HFF-Myc (cell line): ENCODE measurements around the gene SH3PXD2A.

Source experiments
- DNase-seq: peaks from one replicate; pipeline ENCODE4 v3.0.0-alpha.2; 2011; ENCODE audit warnings: low read depth; ENCODE audit errors: extremely low read depth
- H3K4me3 ChIP-seq: replicated peaks from 2 replicates; pipeline ENCODE4 v1.5.1; 2011; ENCODE audit warnings: low read depth, mild to moderate bottlenecking, control low read depth, low read length
- TF ChIP-seq, protein P1 (sequence below): IDR thresholded peaks from 2 replicates; pipeline ENCODE4 v1.5.1; 2012; ENCODE audit warnings: mild to moderate bottlenecking, low read depth, low read length, control low read depth; ENCODE audit errors: missing control alignments

SH3PXD2A gene

DNA sequence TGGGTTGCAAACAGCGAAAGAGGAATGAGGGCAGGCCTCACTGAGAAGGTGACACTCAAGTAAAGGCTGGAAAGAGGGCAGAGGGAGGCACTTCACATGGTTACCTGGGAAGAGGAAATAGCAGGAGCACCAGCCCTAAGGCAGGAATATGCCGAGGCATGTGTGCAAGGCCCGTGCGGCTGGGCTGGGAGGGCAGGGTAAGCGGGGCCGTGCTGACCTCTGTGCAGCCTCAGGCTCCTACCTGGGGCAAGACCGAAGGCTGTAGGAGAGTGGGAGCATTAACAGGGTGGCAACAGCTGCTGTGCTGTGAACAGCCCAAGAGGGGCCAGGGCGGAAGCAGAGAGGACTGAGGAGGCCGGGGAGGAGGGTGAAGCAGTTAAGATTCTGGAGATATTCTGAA lies 24.0 kb upstream of the SH3PXD2A start:
- TF ChIP-seq, protein P1, sequence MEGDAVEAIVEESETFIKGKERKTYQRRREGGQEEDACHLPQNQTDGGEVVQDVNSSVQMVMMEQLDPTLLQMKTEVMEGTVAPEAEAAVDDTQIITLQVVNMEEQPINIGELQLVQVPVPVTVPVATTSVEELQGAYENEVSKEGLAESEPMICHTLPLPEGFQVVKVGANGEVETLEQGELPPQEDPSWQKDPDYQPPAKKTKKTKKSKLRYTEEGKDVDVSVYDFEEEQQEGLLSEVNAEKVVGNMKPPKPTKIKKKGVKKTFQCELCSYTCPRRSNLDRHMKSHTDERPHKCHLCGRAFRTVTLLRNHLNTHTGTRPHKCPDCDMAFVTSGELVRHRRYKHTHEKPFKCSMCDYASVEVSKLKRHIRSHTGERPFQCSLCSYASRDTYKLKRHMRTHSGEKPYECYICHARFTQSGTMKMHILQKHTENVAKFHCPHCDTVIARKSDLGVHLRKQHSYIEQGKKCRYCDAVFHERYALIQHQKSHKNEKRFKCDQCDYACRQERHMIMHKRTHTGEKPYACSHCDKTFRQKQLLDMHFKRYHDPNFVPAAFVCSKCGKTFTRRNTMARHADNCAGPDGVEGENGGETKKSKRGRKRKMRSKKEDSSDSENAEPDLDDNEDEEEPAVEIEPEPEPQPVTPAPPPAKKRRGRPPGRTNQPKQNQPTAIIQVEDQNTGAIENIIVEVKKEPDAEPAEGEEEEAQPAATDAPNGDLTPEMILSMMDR = no peak
- no peak for DNase-seq
- H3K4me3 ChIP-seq = no peak overlapping the region

DNA sequence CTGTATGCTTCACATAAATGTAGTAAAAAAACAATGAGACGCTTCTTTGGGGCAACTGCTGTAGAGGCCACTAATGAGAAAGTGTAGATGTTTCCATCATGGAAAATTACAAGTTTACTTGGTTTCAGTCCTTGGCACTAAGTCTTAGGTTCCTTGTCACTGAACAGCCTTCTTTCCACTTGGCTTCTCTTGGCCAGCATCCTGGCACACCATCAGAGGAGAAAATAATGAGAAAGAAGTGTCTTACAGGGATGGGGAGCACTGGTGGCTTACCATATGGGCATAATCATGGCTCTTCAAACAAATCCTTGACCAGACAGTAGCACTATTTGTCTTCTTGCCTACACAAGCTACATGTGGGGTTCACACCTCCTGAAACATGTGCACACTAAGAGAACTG lies 22.5 kb upstream of the SH3PXD2A start:
- TF ChIP-seq, protein P1 = no peak
- DNase-seq = no peak

DNA sequence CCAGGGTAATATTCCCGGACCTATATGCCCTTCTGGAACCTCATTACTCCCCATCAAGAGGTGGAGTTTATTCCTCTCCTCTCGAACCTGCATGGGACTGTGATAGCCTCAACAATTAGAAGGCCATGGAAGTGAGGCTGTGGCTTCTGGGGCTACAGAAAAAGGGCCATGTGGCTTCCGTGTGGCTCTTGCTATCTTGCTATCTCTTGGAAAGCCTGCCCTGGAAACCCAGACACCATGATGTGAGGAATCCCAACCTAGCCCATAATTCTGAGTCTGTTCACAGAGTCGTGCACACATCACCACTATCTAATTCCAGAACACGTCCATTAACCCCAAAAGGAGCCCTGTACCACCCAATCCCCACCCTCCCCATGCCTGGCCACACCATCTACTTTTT lies 20.8 kb upstream of the SH3PXD2A start:
- H3K4me3 ChIP-seq = no peak overlapping the region
- TF ChIP-seq, protein P1 = no peak
- no peak for DNase-seq

More for the DNA sequence above, 22.5 kb upstream of the SH3PXD2A start:
- H3K4me3 ChIP-seq = no peak overlapping the region

DNA sequence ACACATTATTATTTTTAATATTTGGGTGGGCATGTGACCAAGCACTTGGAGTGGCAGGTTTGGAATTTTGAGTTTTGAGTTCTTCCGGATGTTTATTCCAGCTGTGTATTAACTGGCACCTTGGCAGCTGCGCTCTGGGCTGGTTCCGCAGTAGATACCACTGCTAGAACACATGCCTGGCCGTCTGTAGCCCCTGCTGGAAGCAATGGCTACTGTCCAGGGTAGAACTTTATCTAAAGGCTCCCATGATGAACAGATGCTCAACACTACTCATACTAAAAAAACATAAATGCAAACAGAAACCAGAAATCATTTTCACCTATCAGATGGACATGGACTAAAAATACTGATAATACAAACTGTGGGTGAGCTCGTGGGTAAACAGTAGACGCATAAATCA lies 19.4 kb upstream of the SH3PXD2A start:
- TF ChIP-seq, protein P1 = no peak
- DNase-seq = no peak
- no peak overlapping the region for H3K4me3 ChIP-seq

DNA sequence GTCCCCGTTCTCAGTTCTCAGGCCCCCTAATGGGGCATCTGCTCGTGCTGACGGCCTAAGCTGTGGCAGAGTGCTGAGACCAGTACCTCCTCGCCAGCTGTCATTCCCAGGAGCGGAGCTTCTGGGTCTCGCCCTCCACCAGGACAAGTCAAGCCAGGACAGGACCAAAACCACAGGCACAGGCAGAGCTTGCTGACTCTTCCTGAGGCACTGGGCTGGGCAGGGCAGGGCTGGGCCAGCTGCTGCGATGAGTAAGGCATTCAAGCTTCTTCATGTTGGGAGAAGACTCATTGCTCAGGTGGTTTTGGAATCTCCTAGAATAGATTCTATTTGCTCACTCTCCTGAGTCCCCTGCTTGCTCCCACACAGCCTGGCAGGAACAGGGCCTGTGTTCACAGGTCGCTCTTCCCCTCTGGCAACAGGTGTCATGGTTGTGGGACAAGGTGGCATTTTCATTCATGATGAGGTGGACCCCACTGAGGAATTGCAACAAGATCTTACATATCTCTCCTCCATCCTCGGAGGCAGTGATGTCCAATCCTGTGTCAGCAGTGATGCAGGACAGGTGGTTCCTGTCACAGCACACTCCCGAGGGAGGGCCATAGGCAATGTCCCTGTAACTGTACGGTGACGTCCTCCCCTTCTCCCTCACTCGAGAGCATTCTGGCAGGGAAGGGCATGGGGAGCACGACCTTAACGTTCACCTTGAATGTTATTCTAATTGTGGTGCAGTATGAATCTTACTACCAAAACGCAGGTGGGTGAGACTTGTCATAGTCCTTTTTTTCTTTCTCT lies 17.0 kb upstream of the SH3PXD2A start:
- TF ChIP-seq, protein P1 = no peak
- no peak for DNase-seq
- H3K4me3 ChIP-seq = no peak overlapping the region

DNA sequence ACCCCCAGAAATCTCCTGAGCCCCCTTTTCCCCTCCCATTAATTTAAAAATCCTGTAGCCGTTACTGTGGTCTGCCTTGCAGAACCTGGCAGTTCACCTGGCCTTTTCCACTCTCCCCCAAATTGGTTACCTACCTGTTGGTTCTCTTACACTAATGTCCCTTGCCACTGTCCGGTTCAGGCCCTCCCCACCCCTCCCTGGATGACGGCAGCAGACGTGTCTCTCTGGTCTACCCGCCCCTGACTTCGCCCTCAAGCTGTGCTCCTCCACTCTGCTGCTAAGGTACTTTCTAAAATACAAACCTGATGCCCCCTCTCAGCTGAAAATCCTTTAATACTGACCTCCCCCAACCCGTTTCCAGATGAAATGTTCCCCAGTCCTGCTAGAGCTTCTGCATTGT lies 15.6 kb upstream of the SH3PXD2A start:
- H3K4me3 ChIP-seq = no peak overlapping the region
- DNase-seq = no peak
- TF ChIP-seq, protein P1 = no peak

DNA sequence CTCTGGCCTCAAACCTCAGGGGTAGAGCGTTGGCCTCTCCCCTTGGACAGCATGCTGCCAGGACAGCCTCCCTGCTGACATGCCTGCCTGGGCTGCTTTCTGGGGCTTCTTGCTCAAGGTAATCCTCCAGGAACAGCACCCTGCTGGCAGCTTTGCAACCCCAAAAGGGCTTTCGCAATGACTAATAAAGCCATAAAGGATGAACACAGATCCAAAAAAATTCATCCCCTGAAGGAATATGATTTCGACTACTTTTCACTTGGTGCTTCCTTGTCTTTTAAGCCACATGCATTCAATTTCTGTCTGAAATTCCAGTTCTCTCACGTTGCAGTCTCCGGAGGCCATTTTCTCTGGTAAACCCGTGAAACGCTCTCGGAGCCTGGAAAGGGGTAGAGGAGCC lies 15.1 kb upstream of the SH3PXD2A start:
- no peak for DNase-seq
- TF ChIP-seq, protein P1 = no peak
- no peak overlapping the region for H3K4me3 ChIP-seq
